Transverse colon (tissue), 4 donors: ENCODE data around the gene PPARA. TPM values are rescaled to one million over a fixed set of nuclear protein-coding genes. Genes with fewer than 3 reads are reported as not detected.

Experiments
- DNase-seq: peaks from one replicate; pipeline ENCODE4 v3.0.0-alpha.2; 2019
- H3K27ac ChIP-seq, 4 donors: fragments of 200-600 bp; sonication (generic); 2 replicates each; pipeline ENCODE4 v1.5.1; 2016 to 2018; ENCODE audit warnings: inconsistent platforms in 4 of 4
- H3K27me3 ChIP-seq: fragments of 200-600 bp; sonication (generic); 2 replicates; pipeline ENCODE4 v1.5.1; 2017; ENCODE audit warnings: inconsistent platforms
- H3K36me3 ChIP-seq, 4 donors: fragments of 200-600 bp; sonication (generic); 2 replicates each; pipeline ENCODE4 v1.5.1; 2017 to 2019; ENCODE audit warnings: inconsistent platforms in 4 of 4
- H3K4me1 ChIP-seq, 4 donors: fragments of 200-600 bp; sonication (generic); 2 replicates each; pipeline ENCODE4 v1.5.1; 2017 to 2020; ENCODE audit warnings: inconsistent platforms in 4 of 4
- H3K4me3 ChIP-seq, 4 donors: fragments of 200-600 bp; sonication (generic); 1 replicate in 1 of 4; 2 replicates in 3 of 4; pipeline versions ENCODE4 v1.5.1 to v1.6.1; 2017 to 2019; ENCODE audit warnings: inconsistent platforms in 4 of 4
- H3K9me3 ChIP-seq, 2 donors: fragments of 200-600 bp; sonication (generic); 2 replicates each; pipeline ENCODE4 v1.5.1; 2017 to 2019; ENCODE audit warnings: inconsistent platforms in 2 of 2
- EP300 ChIP-seq: sonication (generic); formaldehyde crosslinking; IDR thresholded peaks from one replicate; pipeline ENCODE4 v1.6.1; 2017; ENCODE audit warnings: antibody characterized with exemption, low read depth
- POLR2A ChIP-seq: fragments of 450-650 bp; IDR thresholded peaks from one replicate; pipeline ENCODE4 v1.6.1; 2016; ENCODE audit warnings: antibody characterized with exemption, mild to moderate bottlenecking, moderate library complexity
- POLR2AphosphoS5 ChIP-seq, 3 donors: sonication (generic); formaldehyde crosslinking; IDR thresholded peaks; one replicate each; pipeline ENCODE4 v1.6.1; 2016; ENCODE audit warnings: antibody characterized with exemption in 3 of 3
- WGBS, 2 donors: methylation state at CpG; one replicate each; pipeline ENCODE4 v1.1.5; 2018; ENCODE audit warnings: low coverage in 1 of 2; 5-methylcytosine and 5-hydroxymethylcytosine counted together
- in situ Hi-C, 4 donors: fragments of 200-750 bp; cut with MboI; loops; one replicate each; pipeline versions ENCODE4 v1.15.0 to v1.15.1; 2017; ENCODE audit warnings: low sequenced_read_pairs in 3 of 4, low pct_ligation_motif_present in 1 of 4, low pct_unique_long_range_greater_than_20kb in 1 of 4
- intact Hi-C: fragments of 100-400 bp; cut with DNase I; formaldehyde crosslinking; loops from one replicate; pipeline ENCODE4 v1.15.1; 2023; ENCODE audit warnings: low total_unique reads
- total RNA-seq, 4 donors: library from RNA; depleted of rRNA; stranded (reverse); fragments of >200 nt; gene quantifications; one replicate each; pipeline ENCODE4 v1.1.0, GENCODE V29; 2016
- TF ChIP-seq, protein P1 (sequence below), 5 experiments: fragments of 200-600 bp in 3 of 5; fragments of 450-650 bp in 2 of 5; sonication (generic) in 3 of 5; IDR thresholded peaks; 1 replicate in 2 of 5; 2 replicates in 3 of 5; pipeline ENCODE4 v1.5.1; 2016 to 2017; ENCODE audit warnings: antibody characterized with exemption in 5 of 5, inconsistent platforms in 3 of 5, mild to moderate bottlenecking in 2 of 5, moderate library complexity in 1 of 5

PPARA gene
- total RNA-seq, 4 donors from 2014 or later: 52.0 to 88.1 (median 74.7) TPM

- peaks cover 14 to 35% (median 25%) of the 10 kb centered on the region in 4 donors for H3K4me1 ChIP-seq
- no peaks in the 10 kb centered on the region for H3K27me3 ChIP-seq
- DNase-seq: no peak
- peaks cover 0 to 4% (median 0%) of the 10 kb centered on the region in 4 donors for H3K36me3 ChIP-seq
- no peaks in the 10 kb centered on the region for H3K9me3 ChIP-seq
- intact Hi-C loops (no loop called here), in situ Hi-C loops (loop anchor here in 2 of 4 donors (10.0 to 25.0 kb wide), 2 partner anchors 109 to 423 kb away; partner anchors contain the start of gene CELSR1 (in 1 of the 2))
- 73% methylated on average over 21 of the region's 21 CpGs; no CpG with 5 or more reads in 1 of the 2 donors for WGBS, 2 donors
- TF ChIP-seq, protein P1, sequence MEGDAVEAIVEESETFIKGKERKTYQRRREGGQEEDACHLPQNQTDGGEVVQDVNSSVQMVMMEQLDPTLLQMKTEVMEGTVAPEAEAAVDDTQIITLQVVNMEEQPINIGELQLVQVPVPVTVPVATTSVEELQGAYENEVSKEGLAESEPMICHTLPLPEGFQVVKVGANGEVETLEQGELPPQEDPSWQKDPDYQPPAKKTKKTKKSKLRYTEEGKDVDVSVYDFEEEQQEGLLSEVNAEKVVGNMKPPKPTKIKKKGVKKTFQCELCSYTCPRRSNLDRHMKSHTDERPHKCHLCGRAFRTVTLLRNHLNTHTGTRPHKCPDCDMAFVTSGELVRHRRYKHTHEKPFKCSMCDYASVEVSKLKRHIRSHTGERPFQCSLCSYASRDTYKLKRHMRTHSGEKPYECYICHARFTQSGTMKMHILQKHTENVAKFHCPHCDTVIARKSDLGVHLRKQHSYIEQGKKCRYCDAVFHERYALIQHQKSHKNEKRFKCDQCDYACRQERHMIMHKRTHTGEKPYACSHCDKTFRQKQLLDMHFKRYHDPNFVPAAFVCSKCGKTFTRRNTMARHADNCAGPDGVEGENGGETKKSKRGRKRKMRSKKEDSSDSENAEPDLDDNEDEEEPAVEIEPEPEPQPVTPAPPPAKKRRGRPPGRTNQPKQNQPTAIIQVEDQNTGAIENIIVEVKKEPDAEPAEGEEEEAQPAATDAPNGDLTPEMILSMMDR (IDR thresholded peaks at IDR 0.05): no peak
- peak in 1 of 3 donors; percentile 3 for TF ChIP-seq POLR2AphosphoS5 (IDR thresholded peaks at IDR 0.05)
- H3K27ac ChIP-seq: peak overlapping the region; percentile 70 to 83 (median 77)
- H3K4me3 ChIP-seq: no peak overlapping the region
These were observed 36.3 kb upstream of the PPARA start for GRCh38 chr22:46113910-46114517.

DNA sequence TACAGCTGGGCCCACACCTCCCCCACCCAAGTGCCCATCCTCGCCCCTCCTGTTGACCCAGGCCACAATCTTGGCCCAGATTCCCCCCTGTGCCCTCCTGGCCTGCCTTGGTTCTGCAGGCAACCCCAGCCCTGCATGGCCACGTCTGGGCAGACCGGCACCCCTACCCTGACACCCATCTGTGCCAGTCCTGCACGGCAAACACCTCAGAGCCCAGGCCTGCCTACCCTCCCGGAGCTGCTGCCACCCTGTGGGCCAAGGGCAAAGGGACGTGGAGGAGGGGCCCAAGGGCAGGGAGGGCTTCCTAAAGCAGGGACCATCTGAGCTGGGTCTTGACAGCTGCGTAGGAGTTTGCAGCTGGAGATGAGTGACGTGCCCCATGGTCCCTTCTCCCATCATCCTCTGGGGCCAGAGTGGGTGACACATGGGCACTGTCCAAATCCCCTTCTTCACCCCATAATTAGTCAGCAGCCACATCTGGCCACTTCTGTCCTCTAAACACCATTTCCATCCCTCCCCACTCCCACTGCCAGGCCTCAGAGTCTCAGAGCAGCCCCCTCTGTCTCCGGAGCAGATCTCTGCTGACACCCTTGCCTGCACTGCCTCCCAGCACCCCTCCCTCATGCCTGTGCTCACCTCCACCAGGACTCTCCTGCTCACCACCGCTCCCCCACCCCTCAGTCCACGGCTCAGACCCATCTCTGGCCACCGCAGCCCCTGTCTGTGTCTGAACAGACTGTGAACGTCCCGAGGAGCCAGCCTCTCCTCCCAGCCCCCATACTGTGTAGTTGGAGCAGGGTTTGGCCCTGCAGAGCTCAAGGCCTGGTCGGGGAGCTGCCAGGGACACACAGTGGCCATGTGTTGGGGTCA lies 35.6 kb upstream of the PPARA start:
- peak overlapping the region; percentile 70 to 83 (median 77) for H3K27ac ChIP-seq
- TF ChIP-seq POLR2A (no peak), POLR2AphosphoS5 (IDR thresholded peaks at IDR 0.05) (no peak), EP300 (no peak)
- TF ChIP-seq, protein P1 (IDR thresholded peaks at IDR 0.05): peak in 1 of 5 experiments; percentile 10
- in situ Hi-C loops: loop anchor here (5.0 to 25.0 kb wide), 4 partner anchors 107 to 423 kb away; partner anchors contain the start of gene CELSR1 (in 1 of the 4)
- H3K9me3 ChIP-seq: no peaks in the 10 kb centered on the region
- intact Hi-C loops: no loop called here
- DNase-seq: no peak
- peaks cover 0 to 4% (median 0%) of the 10 kb centered on the region in 4 donors for H3K36me3 ChIP-seq
- peaks cover 12 to 28% (median 19%) of the 10 kb centered on the region in 4 donors for H3K4me1 ChIP-seq
- no peak overlapping the region for H3K4me3 ChIP-seq
- 44% methylated on average over 15 of the region's 15 CpGs; no CpG with 5 or more reads in 1 of the 2 donors for WGBS, 2 donors
- no peaks in the 10 kb centered on the region for H3K27me3 ChIP-seq

GRCh38 chr22:46115388-46115678 lies 35.0 kb upstream of the PPARA start:
- intact Hi-C loops (no loop called here), in situ Hi-C loops (loop anchor here (5.0 to 25.0 kb wide), 4 partner anchors 108 to 422 kb away; partner anchors contain the start of gene CELSR1 (in 1 of the 4))
- WGBS, 2 donors: 20 to 76% methylated on average over 1 to 4 of the region's 4 CpGs

GRCh38 chr22:46115755-46116490 lies 34.4 kb upstream of the PPARA start:
- Histone ChIP-seq H3K27me3 (no peaks in the 10 kb centered on the region), H3K4me1 (peaks cover 11 to 18% (median 13%) of the 10 kb centered on the region in 4 donors), H3K4me3 (no peak overlapping the region), H3K27ac (peak overlapping the region; percentile 70 to 83 (median 77)), H3K9me3 (no peaks in the 10 kb centered on the region), H3K36me3 (no peaks in the 10 kb centered on the region)
- DNase-seq: no peak
- TF ChIP-seq EP300 (no peak), POLR2AphosphoS5 (IDR thresholded peaks at IDR 0.05) (peak in 1 of 3 donors; percentile 22)
- intact Hi-C loops (loop anchor here (2.0 kb wide), 1 partner anchor 109 kb away; no protein-coding TSS in a partner anchor), in situ Hi-C loops (loop anchor here (5.0 to 25.0 kb wide), 4 partner anchors 109 to 421 kb away; partner anchors contain the start of gene CELSR1 (in 1 of the 4))
- 29 to 41% methylated on average over 5 to 23 of the region's 23 CpGs for WGBS, 2 donors

More at GRCh38 chr22:46115388-46115678, 35.0 kb upstream of the PPARA start:
- Histone ChIP-seq H3K9me3 (no peaks in the 10 kb centered on the region), H3K27me3 (no peaks in the 10 kb centered on the region), H3K4me3 (no peak overlapping the region), H3K4me1 (peaks cover 12 to 22% (median 16%) of the 10 kb centered on the region in 4 donors), H3K36me3 (no peaks in the 10 kb centered on the region), H3K27ac (peak overlapping the region; percentile 70 to 83 (median 77))
- no peak for TF ChIP-seq EP300
- TF ChIP-seq POLR2A: no peak
- no peak for DNase-seq
